Skin epidermis (tissue), 12 donors: ENCODE measurements around the gene JMJD7.

Source experiments
- H3K27ac ChIP-seq, 21 experiments: fragments of 200-600 bp; sonication (generic) in 11 of 21; one replicate each; pipeline ENCODE4 v1.5.0; 2020; ENCODE audit warnings: mild to moderate bottlenecking in 3 of 21, inconsistent platforms in 2 of 21, moderate library complexity in 2 of 21
- H3K4me3 ChIP-seq, 7 experiments: fragments of 200-600 bp; sonication (generic) in 2 of 7; one replicate each; pipeline ENCODE4 v1.5.0; 2020; ENCODE audit warnings: inconsistent platforms in 2 of 7, mild to moderate bottlenecking in 2 of 7, moderate library complexity in 1 of 7

The JMJD7 gene

GRCh38 chr15:41798607-41799487, 29.0 kb upstream of the JMJD7 start:
- H3K27ac ChIP-seq, result peak overlapping the region in 5 of 21 experiments; percentile 1 to 50 (median 6)
- no peak overlapping the region for H3K4me3 ChIP-seq

DNA sequence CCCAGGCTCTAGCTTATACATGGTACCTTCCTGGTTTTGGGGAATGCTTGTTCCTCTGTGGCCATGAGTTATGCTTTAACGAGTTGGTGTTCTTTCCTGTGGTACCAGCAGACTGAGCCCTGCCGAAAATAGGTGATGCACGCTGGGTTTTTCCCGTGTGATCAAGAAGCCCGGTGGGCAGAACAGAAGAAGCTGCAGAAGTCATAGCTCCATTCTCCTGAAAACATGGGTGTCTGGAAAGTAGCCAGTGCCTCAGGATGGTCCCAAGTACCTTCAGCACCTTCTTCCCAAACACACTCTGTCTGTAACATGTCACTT, 28.4 kb upstream of the JMJD7 start:
- Histone ChIP-seq H3K27ac (peak overlapping the region in 4 of 21 experiments; percentile 1 to 50 (median 14)), H3K4me3 (no peak overlapping the region)

DNA sequence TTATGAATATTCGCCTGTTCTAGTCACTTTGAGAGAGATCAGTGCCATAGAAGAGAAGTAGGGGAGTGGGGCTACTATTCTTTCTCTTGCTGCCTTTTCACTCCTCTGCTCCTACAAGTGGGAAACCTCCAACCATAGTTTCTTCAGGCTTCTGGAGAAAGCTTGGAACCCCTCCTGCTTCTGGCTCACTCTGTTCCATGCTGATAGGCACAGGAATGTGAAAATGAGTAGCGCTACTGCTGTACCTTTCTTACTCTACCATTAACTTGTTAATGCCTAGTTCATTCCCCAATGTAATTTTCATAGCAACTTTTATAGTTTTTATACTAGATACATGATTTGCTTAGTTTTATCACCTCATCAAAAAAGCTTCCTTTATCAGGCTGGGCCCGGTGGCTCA, 26.7 kb upstream of the JMJD7 start:
- Histone ChIP-seq H3K4me3 (no peak overlapping the region), H3K27ac (peak overlapping the region in 2 of 21 experiments; percentile 14 to 38)

- Histone ChIP-seq H3K4me3 (no peak overlapping the region), H3K27ac (peak overlapping the region in 4 of 21 experiments; percentile 14 to 38 (median 26))
Measured at GRCh38 chr15:41801850-41802455, 25.9 kb upstream of the JMJD7 start.

DNA sequence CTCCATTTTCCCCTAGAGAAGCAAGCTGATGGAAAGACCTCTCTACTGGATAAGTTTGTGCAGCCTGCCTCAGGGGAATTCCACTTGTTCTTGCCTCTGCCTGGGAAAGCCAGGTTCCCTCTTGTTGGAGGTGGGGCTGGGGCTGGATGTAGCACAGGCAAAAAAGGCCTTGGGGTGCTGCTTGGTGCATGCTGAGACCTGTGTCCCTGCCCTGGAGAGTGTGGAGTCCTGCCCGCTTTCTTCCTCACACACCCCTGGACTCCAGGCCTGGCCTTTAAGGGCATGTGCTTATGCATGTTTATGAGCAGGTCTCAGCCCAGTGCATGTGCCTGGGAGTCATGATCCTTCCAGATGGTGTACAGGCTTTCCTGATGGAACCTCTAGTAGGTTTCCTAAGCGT, 23.5 kb upstream of the JMJD7 start:
- no peak overlapping the region for H3K4me3 ChIP-seq
- peak overlapping the region in 19 of 21 experiments; percentile 13 to 89 (median 74) for H3K27ac ChIP-seq

DNA sequence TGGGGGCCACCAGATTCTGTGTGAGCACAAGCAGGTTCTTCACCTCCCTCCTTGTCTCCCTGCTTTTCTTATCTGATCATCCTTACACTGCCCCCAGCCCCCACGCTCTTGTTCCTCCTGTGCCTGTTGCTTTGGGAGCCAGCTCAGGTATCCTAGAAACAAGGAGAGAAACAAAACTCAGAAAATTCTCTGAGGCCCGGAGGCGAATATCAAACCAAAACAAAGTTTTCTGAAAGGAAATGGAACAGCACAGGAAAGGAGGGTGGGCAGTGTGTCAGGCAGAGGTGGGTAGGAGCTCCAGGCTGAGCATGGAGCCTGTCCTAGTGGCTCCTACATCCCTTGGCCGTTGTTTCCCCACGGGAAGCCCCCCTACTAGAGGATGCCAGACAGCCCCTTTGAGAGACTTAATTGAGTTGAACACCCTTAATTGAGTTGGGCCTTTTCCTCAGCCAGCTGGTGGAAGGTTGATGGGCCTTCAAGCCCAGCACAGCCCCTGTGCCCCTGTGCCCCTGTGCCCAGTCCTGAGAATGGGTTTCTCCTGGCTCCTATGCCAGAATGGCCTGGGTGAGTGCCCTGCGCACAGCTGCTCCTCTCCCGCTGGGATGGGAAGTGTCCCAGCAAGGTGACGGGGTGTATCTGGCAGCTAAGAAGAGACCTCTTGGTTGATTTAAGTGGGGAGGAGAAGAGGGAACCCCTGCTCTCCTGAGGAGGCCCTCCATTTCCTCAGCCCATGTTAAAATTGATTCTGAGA, 22.8 kb upstream of the JMJD7 start:
- peak overlapping the region in 19 of 21 experiments; percentile 2 to 89 (median 74) for H3K27ac ChIP-seq
- H3K4me3 ChIP-seq, result no peak overlapping the region

GRCh38 chr15:41805711-41806110, 22.2 kb upstream of the JMJD7 start:
- Histone ChIP-seq H3K4me3 (no peak overlapping the region), H3K27ac (peak overlapping the region in 18 of 21 experiments; percentile 2 to 89 (median 74))

GRCh38 chr15:41806291-41807181, 21.4 kb upstream of the JMJD7 start:
- no peak overlapping the region for H3K4me3 ChIP-seq
- H3K27ac ChIP-seq, result peak overlapping the region in 11 of 21 experiments; percentile 36 to 89 (median 78)

- H3K4me3 ChIP-seq, result no peak overlapping the region
- peak overlapping the region in 2 of 21 experiments; percentile 0 to 42 for H3K27ac ChIP-seq
Measured at GRCh38 chr15:41809121-41809520, 18.8 kb upstream of the JMJD7 start.

DNA sequence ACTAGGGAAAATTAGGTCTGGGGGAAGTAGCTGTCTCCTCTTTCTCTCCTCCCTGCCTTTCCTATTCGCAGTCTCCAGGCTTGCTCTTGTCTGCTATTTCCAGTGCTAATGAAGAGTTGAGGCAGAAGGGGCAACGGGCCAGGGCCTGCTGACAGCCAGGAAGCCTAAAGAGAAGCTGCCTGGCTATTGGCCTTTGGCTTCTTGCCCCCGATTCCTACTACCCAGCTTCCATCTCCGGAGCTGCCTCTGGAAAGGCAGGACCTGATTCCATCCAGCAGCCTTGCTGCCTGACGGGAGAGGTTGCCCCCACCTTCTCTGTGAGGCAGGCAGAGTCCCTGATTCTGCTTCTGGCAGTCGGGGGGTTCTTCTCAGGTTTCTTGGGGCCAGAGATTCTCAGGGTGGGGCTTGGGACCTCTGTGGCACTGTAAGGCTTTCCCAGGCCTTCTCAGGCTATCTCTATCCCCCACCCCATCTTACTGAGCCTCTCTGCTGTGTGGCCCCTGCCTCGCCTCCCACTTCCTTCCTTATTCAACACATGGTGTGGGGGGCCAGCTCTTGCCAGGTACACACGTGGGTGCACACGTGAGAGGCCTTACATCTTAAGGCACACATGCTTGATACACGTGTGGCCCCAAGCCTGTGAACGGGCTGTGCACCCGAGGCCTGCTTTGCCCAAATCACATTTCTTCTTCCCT, 18.2 kb upstream of the JMJD7 start:
- peak overlapping the region in 6 of 21 experiments; percentile 0 to 42 (median 14) for H3K27ac ChIP-seq
- H3K4me3 ChIP-seq, result no peak overlapping the region

DNA sequence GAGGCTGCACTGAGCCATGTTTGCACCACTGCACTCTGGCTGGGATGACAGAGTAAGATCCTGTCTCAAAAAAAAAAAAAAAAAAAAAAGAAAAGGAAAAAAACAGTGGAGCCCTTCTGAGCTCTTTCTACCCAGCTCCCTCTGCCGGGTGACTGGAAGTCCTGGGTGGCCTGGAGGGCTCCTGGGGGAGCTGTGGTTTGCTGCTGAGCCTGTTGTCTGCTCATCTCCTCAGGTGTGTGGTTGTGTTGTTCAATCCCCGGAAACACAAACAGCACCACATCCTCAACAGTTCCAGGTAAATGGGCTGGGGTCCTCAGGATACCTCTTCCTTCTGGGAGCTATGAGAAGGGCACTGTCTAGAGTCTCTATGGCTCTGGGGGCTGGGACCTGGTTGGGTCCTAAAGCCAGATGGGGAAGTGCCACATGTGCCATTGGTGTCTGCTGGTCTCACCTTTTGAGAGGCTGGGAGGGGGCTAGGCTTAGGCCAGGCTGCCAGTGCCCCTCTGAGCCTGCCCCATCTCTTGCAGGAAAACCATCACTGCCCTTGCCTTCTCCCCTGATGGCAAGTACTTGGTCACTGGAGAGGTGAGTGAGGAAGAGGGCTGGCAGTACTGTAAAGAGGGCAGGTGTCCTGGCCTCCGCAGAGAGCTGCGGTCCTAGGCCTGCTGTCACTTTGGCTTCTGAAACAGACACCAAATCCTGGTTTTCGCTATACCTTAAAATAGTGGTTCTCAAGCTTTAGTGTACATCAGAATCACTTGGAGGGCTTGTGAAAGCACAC, 17.1 kb upstream of the JMJD7 start:
- Histone ChIP-seq H3K27ac (peak overlapping the region in 4 of 21 experiments; percentile 5 to 49 (median 19)), H3K4me3 (no peak overlapping the region)

DNA sequence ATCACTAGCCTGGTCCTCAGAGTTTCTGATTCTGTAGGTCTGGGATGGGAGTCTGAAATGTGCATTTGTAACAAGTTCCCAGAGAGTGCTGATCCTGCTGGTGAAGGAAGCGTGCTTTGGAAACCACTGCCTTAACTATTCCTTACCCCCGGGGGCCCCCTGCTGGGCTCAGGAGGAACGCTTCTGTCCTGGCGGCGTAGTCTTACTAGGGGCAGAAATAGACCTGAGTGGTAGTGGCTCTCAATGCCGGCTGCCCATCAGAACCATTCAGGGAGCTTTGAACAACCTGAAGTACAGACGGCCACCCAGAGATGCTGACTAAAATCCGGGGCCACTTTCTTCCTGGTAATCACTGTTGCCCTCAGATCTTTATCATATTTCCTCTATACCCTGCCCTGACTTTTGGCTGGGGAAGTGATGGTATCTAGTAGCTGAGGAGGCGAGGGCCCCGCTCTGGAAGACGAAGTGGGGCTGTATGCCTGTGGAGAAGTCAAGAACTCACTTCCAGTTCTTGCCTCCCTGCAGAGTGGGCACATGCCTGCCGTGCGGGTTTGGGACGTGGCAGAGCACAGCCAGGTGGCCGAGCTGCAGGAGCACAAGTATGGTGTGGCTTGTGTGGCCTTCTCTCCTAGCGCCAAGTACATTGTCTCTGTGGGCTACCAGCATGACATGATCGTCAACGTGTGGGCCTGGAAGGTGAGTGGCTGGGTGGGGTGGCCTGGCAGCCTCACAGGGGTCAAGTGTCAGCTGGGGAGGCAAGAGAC, 16.3 kb upstream of the JMJD7 start:
- H3K4me3 ChIP-seq, result no peak overlapping the region
- no peak overlapping the region for H3K27ac ChIP-seq

DNA sequence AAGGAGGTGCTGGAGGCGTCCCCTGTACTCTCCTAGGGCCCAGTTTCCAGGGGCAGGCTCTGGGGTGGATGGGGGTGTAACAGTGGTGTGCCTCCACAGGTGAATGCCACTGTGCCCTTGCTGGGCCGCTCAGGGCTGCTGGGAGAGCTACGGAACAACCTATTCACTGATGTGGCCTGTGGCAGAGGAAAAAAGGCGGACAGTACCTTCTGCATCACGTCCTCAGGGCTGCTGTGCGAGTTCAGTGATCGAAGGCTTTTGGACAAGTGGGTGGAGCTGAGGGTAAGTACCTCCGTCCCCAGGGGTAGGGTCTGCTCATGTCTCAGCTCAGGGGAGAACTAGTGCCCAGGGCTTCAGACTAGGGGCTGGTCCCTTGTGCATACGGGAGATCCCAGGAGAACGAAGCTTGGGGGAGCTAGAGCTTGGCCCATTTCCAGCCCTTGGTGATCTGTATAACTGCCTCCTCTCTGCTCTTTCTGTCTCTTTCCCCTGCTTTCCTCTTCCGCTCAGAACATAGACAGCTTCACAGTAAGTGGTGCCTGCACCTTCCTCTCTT, 15.0 kb upstream of the JMJD7 start:
- Histone ChIP-seq H3K27ac (no peak overlapping the region), H3K4me3 (no peak overlapping the region)

DNA sequence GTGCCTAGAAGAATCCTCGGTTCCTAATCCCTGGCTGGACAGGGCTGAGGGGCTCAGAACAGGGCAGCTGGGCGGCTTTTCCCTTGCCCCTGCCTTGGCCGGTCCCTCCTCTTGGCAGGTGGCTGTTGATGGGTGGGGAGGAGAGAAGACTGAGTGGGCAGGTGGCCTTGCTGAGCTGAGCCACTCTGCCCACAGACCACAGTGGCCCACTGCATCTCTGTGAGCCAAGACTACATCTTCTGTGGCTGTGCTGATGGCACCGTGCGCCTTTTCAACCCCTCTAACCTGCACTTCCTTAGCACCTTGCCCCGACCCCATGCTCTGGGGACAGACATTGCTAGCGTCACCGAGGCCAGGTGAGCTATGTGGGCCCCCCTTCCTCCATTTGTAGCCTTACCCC, 14.5 kb upstream of the JMJD7 start:
- no peak overlapping the region for H3K27ac ChIP-seq
- no peak overlapping the region for H3K4me3 ChIP-seq

GRCh38 chr15:41814534-41814933, 13.4 kb upstream of the JMJD7 start:
- no peak overlapping the region for H3K4me3 ChIP-seq
- no peak overlapping the region for H3K27ac ChIP-seq

DNA sequence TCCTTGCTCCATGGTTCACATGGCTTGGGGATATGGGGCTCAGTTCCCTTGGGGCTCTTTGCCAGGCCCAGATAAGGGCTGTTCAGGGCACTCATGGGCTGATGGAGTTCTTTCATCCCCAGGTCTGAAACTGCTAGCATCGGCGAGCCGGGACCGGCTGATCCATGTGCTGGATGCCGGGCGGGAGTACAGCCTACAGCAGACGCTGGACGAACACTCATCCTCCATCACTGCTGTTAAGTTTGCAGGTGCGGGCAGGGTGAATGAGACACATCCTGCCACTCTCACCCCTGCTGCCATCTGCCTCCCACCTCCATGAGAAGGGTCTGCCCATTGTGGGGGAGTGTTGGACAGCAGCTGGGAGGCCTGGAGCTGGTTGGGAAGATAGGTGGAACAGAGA, 11.1 kb upstream of the JMJD7 start:
- H3K4me3 ChIP-seq, result no peak overlapping the region
- no peak overlapping the region for H3K27ac ChIP-seq

DNA sequence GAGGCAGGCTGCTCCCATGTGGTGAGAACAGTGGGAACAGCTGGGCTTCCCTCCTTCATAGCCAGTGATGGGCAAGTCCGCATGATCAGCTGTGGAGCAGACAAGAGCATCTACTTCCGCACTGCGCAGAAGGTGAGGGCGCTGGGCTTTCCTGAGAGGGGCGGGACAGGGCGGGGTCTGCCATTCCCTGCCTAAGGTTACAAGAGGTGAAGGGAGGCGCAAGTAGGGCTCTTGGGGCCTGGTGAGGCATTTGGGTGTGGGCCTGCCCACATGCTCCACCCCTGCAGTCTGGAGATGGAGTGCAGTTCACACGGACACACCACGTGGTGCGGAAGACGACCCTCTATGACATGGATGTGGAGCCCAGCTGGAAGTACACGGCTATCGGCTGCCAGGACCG, 10.6 kb upstream of the JMJD7 start:
- H3K27ac ChIP-seq, result no peak overlapping the region
- no peak overlapping the region for H3K4me3 ChIP-seq
